Transverse colon (tissue), 4 donors: ENCODE data around the gene DHTKD1. TPM values are rescaled to one million over a fixed set of nuclear protein-coding genes. Genes with fewer than 3 reads are reported as not detected.

Experiments used
- DNase-seq: peaks from one replicate; pipeline ENCODE4 v3.0.0-alpha.2; 2019
- H3K27ac ChIP-seq, 4 donors: fragments of 200-600 bp; sonication (generic); 2 replicates each; pipeline ENCODE4 v1.5.1; 2016 to 2018; ENCODE audit warnings: inconsistent platforms in 4 of 4
- H3K27me3 ChIP-seq: fragments of 200-600 bp; sonication (generic); 2 replicates; pipeline ENCODE4 v1.5.1; 2017; ENCODE audit warnings: inconsistent platforms
- H3K36me3 ChIP-seq, 4 donors: fragments of 200-600 bp; sonication (generic); 2 replicates each; pipeline ENCODE4 v1.5.1; 2017 to 2019; ENCODE audit warnings: inconsistent platforms in 4 of 4
- H3K4me1 ChIP-seq, 4 donors: fragments of 200-600 bp; sonication (generic); 2 replicates each; pipeline ENCODE4 v1.5.1; 2017 to 2020; ENCODE audit warnings: inconsistent platforms in 4 of 4
- H3K4me3 ChIP-seq, 4 donors: fragments of 200-600 bp; sonication (generic); 1 replicate in 1 of 4; 2 replicates in 3 of 4; pipeline versions ENCODE4 v1.5.1 to v1.6.1; 2017 to 2019; ENCODE audit warnings: inconsistent platforms in 4 of 4
- H3K9me3 ChIP-seq, 2 donors: fragments of 200-600 bp; sonication (generic); 2 replicates each; pipeline ENCODE4 v1.5.1; 2017 to 2019; ENCODE audit warnings: inconsistent platforms in 2 of 2
- EP300 ChIP-seq: sonication (generic); formaldehyde crosslinking; IDR thresholded peaks from one replicate; pipeline ENCODE4 v1.6.1; 2017; ENCODE audit warnings: antibody characterized with exemption, low read depth
- POLR2A ChIP-seq: fragments of 450-650 bp; IDR thresholded peaks from one replicate; pipeline ENCODE4 v1.6.1; 2016; ENCODE audit warnings: antibody characterized with exemption, mild to moderate bottlenecking, moderate library complexity
- POLR2AphosphoS5 ChIP-seq, 3 donors: sonication (generic); formaldehyde crosslinking; IDR thresholded peaks; one replicate each; pipeline ENCODE4 v1.6.1; 2016; ENCODE audit warnings: antibody characterized with exemption in 3 of 3
- WGBS, 2 donors: methylation state at CpG; one replicate each; pipeline ENCODE4 v1.1.5; 2018; ENCODE audit warnings: low coverage in 1 of 2; 5-methylcytosine and 5-hydroxymethylcytosine counted together
- in situ Hi-C, 4 donors: fragments of 200-750 bp; cut with MboI; loops; one replicate each; pipeline versions ENCODE4 v1.15.0 to v1.15.1; 2017; ENCODE audit warnings: low sequenced_read_pairs in 3 of 4, low pct_ligation_motif_present in 1 of 4, low pct_unique_long_range_greater_than_20kb in 1 of 4
- intact Hi-C: fragments of 100-400 bp; cut with DNase I; formaldehyde crosslinking; loops from one replicate; pipeline ENCODE4 v1.15.1; 2023; ENCODE audit warnings: low total_unique reads
- total RNA-seq, 4 donors: library from RNA; depleted of rRNA; stranded (reverse); fragments of >200 nt; gene quantifications; one replicate each; pipeline ENCODE4 v1.1.0, GENCODE V29; 2016
- TF ChIP-seq, protein P1 (sequence below), 5 experiments: fragments of 200-600 bp in 3 of 5; fragments of 450-650 bp in 2 of 5; sonication (generic) in 3 of 5; IDR thresholded peaks; 1 replicate in 2 of 5; 2 replicates in 3 of 5; pipeline ENCODE4 v1.5.1; 2016 to 2017; ENCODE audit warnings: antibody characterized with exemption in 5 of 5, inconsistent platforms in 3 of 5, mild to moderate bottlenecking in 2 of 5, moderate library complexity in 1 of 5

Gene DHTKD1
- total RNA-seq, 4 donors from 2014 or later, result 7.0 to 29.5 (median 13.0) TPM

DNA sequence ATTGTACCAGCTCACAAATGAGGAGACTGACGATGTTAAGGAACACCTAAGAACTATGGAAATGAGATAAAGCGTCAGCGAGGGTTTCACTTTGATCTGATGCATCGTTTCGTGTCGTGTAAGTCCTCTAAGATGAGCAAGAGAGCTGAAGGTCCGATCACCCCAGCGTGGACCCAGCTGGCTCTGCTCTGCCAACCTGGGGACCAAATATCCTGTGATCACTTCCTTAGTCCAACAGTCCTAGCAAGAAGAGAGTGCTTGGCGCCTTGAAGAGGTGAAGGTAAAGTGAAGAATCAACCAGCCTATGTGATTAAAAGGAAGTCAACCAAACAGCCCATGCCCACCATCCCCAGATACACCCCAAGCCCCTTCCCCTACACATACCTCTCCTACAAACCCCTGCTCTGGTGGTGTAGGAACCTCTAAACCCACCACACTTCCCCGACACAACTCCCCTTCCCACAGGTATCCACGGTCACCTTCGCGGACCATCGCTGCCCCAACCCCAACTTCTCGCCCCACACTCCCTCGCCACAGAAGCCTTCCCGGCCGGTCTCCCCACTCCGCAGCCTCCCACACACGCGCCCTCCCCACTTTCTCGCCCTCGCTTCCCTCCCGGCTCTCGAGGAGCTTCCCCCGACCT is 26.9 kb upstream of the DHTKD1 start:
- Histone ChIP-seq H3K27me3 (no peaks in the 10 kb centered on the region), H3K4me3 (peak overlapping the region; percentile 85 to 98 (median 91)), H3K4me1 (peaks cover 5 to 21% (median 16%) of the 10 kb centered on the region in 4 donors), H3K36me3 (no peaks in the 10 kb centered on the region), H3K9me3 (no peaks in the 10 kb centered on the region), H3K27ac (peak overlapping the region; percentile 92 to 97 (median 94))
- peak; percentile 50 for DNase-seq
- intact Hi-C loops (no loop called here), in situ Hi-C loops (no loop called here)
- WGBS, 2 donors, result 1 to 2% methylated on average over 11 to 26 of the region's 26 CpGs
- TF ChIP-seq POLR2AphosphoS5 (IDR thresholded peaks at IDR 0.05) (peak in 2 of 3 donors; percentile 9 to 28), POLR2A (no peak), EP300 (no peak)

DNA sequence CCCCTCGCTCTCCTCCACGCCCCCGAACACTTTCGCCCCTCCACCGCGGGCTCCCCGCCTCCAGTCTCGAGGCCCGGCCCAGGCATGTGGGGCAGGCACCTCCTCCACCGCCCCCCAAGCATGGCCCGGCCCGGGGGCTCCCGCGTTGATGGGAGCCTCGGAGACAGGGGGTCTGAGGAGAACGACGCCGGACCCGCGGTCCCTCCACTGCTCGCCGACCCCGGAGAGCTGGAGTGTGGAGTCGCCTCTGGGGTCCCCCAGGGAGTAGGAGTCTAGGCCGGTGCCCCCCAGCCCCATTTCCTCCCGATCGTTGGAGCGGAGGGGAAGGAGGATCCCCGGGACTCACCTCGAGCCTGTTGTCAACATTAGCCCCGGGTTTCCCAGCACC is 26.4 kb upstream of the DHTKD1 start:
- no peaks in the 10 kb centered on the region for H3K27me3 ChIP-seq
- H3K36me3 ChIP-seq, result no peaks in the 10 kb centered on the region
- WGBS, 2 donors, result 0 to 2% methylated on average over 1 to 25 of the region's 31 CpGs
- H3K9me3 ChIP-seq, result no peaks in the 10 kb centered on the region
- in situ Hi-C loops, result no loop called here
- DNase-seq, result peak; percentile 53
- H3K4me3 ChIP-seq, result peak overlapping the region; percentile 85 to 98 (median 91)
- TF ChIP-seq POLR2AphosphoS5 (IDR thresholded peaks at IDR 0.05), result no peak
- TF ChIP-seq, protein P1, sequence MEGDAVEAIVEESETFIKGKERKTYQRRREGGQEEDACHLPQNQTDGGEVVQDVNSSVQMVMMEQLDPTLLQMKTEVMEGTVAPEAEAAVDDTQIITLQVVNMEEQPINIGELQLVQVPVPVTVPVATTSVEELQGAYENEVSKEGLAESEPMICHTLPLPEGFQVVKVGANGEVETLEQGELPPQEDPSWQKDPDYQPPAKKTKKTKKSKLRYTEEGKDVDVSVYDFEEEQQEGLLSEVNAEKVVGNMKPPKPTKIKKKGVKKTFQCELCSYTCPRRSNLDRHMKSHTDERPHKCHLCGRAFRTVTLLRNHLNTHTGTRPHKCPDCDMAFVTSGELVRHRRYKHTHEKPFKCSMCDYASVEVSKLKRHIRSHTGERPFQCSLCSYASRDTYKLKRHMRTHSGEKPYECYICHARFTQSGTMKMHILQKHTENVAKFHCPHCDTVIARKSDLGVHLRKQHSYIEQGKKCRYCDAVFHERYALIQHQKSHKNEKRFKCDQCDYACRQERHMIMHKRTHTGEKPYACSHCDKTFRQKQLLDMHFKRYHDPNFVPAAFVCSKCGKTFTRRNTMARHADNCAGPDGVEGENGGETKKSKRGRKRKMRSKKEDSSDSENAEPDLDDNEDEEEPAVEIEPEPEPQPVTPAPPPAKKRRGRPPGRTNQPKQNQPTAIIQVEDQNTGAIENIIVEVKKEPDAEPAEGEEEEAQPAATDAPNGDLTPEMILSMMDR (IDR thresholded peaks at IDR 0.05), result no peak
- TF ChIP-seq EP300, result no peak
- peak; percentile 72 for TF ChIP-seq POLR2A
- H3K4me1 ChIP-seq, result peaks cover 5 to 21% (median 16%) of the 10 kb centered on the region in 4 donors
- H3K27ac ChIP-seq, result peak overlapping the region; percentile 92 to 97 (median 94)
- intact Hi-C loops, result no loop called here

DNA sequence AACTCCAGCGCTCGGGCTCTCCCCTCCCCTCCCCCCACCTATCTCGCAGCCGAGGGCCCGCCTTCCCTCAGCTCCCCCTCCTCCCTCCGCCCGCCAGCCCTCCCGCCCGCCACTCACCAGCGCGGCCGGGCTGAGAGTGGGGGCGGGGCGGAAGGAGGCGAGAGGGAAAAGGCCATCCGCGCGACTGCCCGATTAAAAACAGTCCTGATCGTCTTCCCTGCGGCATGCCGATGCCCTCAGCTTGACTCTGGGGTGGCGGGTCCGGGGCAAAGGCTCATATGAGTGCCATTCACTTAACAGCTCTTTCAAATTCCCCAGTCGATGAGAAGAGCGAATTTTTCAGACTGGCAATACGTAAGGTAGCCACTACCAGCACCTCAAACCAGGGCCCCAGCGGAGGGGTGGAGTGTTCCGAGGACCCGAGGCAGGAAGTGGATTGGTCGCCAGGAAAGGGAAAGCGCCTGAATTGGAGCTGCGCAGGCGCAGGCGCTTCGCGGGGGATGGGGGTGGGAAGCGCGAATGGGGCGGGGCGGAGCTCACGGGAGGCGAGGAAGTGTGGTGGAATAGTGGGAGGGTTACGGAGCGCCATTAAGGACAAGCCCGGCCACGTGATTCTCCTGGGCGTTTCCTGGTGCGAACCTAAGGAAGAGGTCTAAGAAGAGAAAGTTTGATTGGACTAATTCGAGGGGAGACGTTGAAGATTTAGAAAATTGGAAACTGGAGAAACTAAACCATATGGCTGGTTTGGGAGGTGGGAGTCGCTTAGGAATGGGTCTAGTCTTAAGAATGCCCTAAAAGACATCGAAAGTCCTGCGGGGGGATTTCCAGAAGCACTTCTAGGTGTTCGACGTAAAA is 25.7 kb upstream of the DHTKD1 start, which contains the start of gene UPF2:
Gene UPF2 (minus strand): TSS at position 13 of the 855 bp plus-strand sequence. CDS start 7,386 bp downstream, outside the sequence.
- intact Hi-C loops, result no loop called here
- in situ Hi-C loops, result no loop called here

DNA sequence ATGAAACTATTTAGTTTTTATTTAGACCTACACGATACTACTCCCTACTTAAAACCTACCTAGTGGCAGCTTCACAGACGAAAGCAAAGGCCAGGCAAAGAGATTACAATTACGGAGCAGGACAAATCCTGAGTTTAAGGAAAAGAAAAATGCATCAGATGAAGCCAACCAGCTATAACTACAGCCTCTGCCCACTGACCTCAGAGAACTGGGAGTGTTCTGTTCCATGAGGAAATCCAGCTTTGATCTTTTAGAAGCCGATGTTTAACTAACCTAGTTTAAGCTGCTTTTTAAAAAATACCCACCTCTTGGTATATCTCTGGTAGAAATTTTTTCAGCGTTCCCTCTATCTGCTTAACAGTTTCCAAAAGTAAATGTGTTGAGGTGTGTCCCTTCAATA is 23.2 kb upstream of the DHTKD1 start:
- WGBS, 2 donors, result 63 to 71% methylated on average over 5 of the region's 5 CpGs

More for the DNA sequence above, 25.7 kb upstream of the DHTKD1 start, which contains the start of gene UPF2:
- peak within 1 kb of the TSS; percentile 92 to 97 (median 94) for H3K27ac ChIP-seq
- TF ChIP-seq POLR2AphosphoS5 (IDR thresholded peaks at IDR 0.05), result peak; percentile 14 to 58 (median 37)
- TF ChIP-seq EP300, result no peak
- TF ChIP-seq, protein P1 (IDR thresholded peaks at IDR 0.05), result peak in 2 of 5 experiments; percentile 31 to 46
- no peaks in the 10 kb centered on the region for H3K9me3 ChIP-seq
- peak within 1 kb of the TSS; percentile 85 to 98 (median 91) for H3K4me3 ChIP-seq
- H3K4me1 ChIP-seq, result peaks cover 5 to 21% (median 16%) of the 10 kb centered on the region in 4 donors
- H3K27me3 ChIP-seq, result no peaks in the 10 kb centered on the region
- DNase-seq, result peak; percentile 99
- H3K36me3 ChIP-seq, result no peaks in the 10 kb centered on the region
- WGBS, 2 donors, result 6 to 17% methylated on average over 16 to 48 of the region's 56 CpGs

More for the DNA sequence above, 23.2 kb upstream of the DHTKD1 start:
- no peaks in the 10 kb centered on the region for H3K9me3 ChIP-seq
- in situ Hi-C loops, result no loop called here
- intact Hi-C loops, result no loop called here
- no peak for DNase-seq
- H3K4me1 ChIP-seq, result peaks cover 5 to 18% (median 14%) of the 10 kb centered on the region in 4 donors
- H3K27me3 ChIP-seq, result no peaks in the 10 kb centered on the region
- no peak overlapping the region for H3K27ac ChIP-seq
- H3K4me3 ChIP-seq, result no peak overlapping the region
- TF ChIP-seq, protein P1 (IDR thresholded peaks at IDR 0.05), result no peak
- TF ChIP-seq POLR2A (no peak), EP300 (no peak), POLR2AphosphoS5 (IDR thresholded peaks at IDR 0.05) (no peak)
- no peaks in the 10 kb centered on the region for H3K36me3 ChIP-seq
